GM19324 (cell line): Measurements from ENCODE around the gene ANKRD30A.
"Not testable (repeated sequence)": the region's sequence is repeated elsewhere in the genome, so short reads cannot be mapped to it uniquely, and the experiment has no call there.

Source experiments
- ATAC-seq: cut with Tn5 transposase; IDR thresholded peaks from one replicate; pipeline ENCODE4 v1.9.1; 2021; ENCODE audit warnings: mild to moderate bottlenecking, moderate library complexity; ENCODE audit not compliant: unreplicated experiment, low FRiP score

ANKRD30A gene

DNA sequence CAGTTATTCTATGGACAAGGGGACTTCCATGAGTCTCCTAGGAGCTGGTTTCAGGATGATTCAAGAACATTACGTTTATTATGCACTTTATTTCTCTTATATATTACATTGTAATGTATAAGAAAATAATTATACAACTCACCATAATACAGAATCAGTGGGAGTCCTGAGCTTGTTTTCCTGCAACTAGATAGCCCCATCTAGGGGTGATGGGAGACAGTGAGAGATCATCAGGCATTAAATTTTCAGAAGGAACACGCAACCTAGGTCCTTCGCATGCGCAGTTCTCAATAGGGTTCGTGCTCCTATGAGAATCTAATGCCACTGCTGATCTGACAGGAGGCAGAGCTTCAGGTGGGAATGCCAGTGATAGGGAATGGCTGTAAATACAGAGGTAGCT, 137.9 kb downstream of the ANKRD30A start:
- no peak for ATAC-seq

DNA sequence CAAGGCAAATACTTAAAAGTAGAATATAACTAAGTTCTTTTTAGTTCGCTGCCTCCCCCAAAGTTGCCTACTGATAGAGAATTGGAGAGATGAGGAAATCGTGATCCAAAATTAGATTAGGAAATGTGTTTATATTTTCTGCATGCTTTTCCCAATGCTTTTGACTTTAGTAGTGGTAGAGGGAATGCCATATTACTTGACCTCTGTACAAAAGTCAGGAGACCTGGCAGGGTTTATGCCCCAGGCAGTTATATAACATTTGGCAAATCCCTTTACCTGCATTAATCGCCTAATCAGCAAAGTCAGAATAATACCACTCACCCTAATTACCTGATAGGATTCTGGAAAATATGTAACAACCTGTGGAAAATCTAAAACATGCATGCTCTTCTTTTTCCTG, 142.9 kb downstream of the ANKRD30A start:
- ATAC-seq = no peak

DNA sequence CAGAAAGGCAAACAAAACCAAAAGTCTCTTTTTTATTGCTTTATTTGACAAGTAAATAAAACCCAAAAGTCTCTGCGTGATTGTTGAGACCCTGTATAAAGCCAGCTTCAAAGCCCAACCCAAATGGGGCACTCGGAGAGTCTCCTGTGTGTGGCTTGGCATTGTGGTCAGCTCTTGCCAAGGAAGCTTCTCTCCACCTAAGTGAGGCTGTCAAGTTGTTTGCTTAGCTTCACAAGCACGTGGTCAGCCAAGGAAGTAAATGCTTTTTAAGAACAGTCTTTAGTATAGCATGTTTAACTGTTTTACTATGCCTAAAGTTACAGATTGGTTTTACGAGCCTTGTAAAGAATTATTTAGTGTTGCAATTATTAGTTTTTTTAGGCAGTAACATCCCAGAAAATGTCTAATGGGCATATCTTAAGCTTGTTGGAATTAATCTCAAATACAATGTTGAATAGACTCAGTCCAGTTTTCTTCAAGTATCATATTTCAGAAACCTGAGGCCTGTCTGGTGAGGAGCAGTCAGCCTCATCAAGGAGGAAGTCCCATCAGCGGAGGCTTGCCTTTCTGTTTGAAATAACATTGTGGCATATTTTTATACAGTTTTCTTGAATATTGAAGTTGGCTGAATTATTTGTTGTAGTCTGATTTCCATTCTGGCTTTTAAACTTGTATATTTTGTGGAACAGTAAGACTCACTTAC, 144.3 kb downstream of the ANKRD30A start:
- ATAC-seq = no peak

DNA sequence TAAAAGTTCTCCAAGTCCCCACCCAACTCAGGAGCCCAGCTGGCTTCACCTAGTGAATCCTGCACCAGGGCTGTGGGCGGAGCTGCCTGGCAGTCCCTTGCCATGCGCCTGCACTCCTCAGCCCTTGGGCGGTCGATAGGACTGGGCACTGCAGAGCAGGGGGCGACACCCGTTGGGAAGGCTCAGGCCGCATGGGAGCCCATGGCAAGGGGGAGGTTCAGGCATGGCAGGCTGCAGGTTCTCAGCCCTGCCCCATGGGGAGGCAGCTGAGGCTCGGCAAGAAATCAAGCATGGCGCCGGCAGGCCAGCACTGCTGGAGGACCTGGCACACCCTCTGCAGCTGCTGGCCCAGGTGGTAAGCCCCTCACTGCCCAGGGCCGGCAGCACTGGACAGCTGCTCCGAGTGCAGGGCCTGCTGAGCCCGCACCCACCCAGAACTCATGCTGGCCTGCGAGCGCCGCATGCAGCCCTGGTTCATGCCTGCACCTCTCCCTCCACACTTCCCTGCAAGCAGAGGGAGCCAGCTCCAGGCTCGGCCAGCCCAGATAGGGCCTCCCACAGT, 149.9 kb downstream of the ANKRD30A start:
- no peak for ATAC-seq

DNA sequence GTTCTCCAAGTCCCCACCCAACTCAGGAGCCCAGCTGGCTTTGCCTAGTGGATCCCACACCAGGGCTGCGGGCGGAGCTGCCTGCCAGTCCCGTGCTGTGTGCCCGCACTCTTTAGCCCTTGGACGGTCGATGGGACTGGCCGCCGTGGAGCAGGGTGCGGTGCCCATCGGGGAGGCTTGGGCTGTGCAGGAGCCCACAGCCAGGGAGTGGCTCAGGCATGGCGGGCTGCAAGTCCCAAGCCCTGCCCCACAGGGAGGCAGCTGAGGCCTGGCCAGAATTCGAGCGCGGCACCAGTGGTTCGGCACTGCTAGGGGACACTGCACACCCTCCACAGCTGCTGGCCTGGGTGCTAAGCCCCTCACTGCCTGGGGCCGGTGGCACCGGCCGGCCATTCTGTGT, 159.7 kb downstream of the ANKRD30A start:
- no peak for ATAC-seq

DNA sequence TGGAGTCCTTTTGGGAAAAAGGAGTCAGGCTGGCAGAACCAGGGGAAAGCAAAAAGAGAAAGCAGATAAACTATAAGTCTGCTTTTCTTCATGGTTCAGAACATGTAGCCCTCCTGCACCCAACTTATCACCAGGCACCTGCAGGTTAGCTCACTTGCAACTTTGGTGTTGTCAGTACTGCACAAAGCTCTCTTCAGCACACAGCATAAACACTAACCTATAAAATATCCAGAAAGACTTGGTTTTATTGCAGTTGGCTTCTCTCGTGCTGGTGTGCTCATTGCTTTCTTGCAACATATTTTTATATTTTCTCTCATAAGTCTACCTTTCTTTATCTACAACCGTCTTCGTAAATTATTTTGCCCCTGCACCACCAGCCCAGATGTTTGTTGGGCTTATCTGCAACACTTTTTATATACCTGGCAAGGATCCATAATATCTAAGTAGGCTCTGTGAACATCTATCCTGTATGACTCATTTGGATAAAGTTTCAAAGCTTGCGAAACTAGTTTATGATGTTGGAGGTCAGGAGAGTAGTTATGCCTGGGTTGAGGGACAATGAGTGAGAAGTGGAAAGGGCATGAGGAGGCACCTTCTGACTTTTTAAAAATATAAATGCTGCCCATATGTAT, 164.6 kb downstream of the ANKRD30A start:
- ATAC-seq = no peak

DNA sequence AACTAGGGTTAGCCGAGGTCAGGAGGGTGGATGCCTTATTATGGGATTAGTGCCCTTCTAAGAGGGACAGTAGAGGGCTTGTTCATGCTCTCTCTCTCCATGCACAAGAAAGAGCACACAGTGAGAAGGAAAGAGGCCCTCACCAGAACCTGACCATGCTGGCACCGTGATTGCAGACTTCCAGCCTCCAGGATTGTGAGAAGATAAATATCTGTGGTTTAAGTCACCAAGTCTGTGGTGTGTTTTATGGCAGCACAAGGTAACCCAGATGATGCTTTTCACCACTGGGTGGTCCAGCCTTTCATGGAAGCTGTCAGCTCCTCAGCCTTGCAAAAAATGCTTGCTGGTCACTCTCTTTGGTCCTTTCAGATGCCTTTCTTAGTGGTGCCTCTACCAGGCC, 175.9 kb downstream of the ANKRD30A start:
- ATAC-seq = no peak

DNA sequence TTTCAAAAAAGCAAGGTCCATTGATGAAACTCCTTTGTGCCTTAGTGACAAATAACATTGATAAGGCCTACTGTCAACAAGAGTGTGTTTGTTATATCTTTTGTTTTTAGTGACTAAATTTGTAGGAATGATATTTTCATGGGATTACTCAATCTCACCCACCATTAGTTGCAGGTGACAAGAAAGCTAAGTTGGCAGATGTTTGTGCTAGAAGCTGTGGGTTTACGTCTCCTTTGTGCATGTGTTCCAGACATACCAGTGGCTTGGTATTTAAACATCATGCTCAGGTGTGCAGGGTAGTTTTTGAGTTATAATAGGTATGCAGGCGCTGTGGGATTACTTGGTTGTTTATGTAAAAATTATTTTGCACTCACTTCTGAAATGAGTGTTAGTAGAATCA, 178.6 kb downstream of the ANKRD30A start:
- ATAC-seq = no peak

DNA sequence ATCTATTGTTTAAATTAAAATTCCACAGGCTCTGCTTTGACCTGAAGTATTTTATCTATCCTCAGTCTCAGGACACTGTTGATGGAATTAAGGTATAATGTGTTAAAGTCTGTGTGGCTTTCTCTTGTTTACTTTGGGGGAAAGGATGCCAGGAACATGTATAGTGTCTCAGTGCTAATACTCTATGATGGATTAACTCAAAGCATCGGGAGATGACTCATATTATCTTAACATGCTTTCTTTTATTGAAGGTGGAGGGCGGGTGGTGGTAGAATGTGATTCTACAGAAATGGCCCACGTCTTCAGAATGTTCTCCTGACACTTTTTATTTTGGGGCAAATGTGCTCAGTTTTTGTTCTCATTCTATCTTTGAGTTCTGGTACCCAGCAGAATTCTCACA, 189.0 kb downstream of the ANKRD30A start:
- ATAC-seq = no peak

DNA sequence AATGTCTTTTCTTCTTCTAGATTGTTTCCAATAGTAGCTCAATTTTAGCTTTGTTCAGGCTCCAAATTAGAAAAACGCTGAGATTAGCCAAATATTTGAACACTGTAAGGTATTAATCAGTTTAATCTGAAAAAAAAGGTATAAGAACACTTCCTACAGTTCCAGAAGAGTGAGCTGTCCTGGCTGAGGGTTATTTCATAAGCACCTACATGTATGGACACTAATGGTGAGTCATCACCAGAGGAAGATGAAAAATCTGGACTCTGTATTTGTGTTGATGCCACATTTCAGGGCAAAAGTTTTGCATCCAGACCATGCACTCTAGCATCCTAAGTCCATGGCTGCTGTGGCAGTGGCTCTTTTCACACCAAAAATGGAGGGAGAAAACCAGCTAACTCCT, 189.5 kb downstream of the ANKRD30A start:
- no peak for ATAC-seq

DNA sequence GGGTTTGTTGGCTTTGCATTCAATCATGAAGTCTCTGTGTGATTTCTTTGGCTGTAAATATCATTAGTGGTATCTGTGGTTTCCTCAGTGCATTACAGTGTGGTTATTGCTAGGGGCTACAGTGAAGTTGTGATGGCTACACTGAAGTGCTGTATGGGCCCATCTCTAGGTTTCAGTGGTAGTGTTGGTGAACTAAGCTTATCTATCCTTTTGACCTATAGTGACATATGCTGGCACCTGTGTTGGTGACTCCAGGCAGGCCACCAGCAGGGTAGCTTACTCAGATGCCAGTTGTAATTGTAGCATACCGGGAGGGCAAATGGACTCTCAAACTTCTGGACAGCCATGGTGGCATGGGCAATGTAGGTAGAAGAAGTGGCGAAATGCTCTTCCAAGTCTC, 219.0 kb downstream of the ANKRD30A start:
- ATAC-seq = no peak

DNA sequence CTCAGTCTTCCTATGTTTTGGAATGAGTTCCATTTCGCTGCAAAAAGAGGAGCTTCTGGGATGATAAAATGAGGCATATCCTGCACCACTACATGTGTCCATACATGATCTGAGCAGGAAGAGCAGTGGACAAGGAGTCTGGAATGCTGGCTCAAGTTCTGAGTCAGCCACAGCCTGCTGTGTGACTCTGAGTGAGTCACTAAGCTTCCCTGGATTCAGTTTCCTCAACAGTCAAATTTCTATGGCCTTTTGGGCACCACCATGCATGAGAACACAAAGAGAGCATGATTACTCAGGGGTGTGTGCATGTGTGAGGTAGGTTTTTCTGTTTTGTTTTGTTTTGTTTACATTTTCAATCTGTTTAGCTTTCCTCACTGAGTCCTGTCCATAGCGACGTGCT, 254.6 kb downstream of the ANKRD30A start:
- no peak for ATAC-seq

DNA sequence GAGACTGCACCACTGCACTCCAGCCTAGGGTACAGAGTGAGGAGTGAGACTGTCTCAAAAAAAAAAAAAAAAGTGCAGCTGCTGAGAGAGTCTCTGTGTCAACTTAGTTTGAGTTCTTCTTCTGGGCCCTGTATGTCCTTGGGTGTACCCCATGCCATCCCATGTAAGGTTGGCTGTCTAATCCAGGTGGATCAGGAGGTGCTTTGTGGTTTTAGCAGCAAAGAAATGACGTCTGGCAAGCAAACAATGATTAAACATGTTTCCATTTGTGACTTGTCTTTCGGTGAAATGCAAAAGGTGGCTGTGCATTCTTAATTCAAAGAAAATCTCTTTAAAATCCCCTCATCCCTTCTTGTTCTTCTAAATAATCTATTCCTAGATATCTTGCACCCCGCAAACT, 255.9 kb downstream of the ANKRD30A start:
- ATAC-seq = no peak

DNA sequence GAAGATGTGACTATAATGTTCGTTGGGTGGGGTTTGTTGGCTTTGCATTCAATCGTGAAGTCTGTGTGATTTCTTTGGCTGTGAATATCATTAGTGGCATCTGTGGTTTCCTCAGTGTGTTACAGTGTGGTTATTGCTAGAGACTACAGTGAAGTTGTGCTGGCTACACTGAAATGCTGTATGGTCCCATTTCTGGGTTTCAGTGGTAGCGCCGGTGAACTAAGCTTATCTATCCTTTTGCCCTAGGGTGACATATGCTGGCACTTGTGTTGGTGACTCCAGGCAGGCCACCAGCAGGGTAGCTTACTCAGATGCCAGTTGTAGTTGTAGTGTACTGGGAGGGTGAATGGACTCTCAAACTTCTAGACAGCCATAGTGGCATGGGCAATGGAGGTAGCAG, 259.5 kb downstream of the ANKRD30A start:
- no peak for ATAC-seq

DNA sequence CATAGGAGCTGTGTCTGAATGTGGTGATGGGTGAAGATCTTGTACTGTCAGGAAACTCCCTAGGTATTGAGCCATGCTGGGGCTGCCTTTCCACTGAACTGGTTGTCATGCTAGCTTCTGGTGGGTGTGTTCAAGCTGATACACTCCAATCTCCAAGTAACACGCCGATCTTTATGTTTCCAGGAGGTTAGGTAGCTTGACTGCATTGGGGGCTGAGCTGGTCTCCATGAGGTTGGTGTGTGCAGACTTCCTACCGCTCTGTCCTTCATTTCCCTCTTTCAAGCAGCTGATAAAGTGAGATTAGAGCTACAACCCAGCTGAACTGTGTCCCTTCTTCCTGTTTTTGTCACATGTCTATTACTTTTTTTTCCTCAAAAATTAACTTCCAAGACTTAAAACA, 265.5 kb downstream of the ANKRD30A start:
- no peak for ATAC-seq

DNA sequence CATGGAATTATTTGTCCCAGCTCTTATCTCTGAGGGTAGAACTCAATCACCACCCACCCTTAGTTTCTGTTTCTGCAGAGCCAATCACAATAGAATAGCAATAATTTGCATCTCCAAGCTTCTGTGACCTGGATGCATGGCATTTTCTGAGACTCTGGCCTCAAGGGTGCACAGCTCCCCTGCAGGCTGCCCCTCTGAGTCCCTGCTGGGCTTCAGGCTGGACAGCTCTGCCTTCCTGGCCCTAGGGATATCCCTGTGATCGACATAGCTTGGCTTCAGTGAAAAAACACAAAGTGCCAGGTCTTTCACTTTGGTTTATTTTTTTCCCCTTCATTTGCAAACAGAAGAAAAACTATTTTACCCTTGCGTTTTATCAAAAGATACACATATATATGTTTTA, 275.4 kb downstream of the ANKRD30A start:
- not testable (repeated sequence) for ATAC-seq

DNA sequence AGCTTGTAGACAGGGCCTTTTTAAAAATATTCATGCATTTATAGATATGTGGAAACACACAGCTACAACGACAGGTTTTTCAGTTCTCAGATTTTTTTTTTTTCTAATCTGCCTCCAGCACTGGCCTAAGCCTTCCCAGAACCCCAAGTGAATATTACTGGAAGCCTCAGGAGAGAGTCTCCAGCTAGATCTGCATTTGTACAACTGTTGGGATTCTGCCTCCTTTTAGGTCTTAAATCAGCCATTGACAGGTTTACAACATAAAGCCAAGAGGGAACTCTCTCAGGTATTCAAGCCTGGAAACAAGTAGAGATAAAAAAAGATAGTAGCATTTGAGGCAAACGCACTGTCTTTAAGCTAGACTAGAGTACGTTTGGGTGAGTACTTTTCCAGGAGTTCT, 275.8 kb downstream of the ANKRD30A start:
- no peak for ATAC-seq

DNA sequence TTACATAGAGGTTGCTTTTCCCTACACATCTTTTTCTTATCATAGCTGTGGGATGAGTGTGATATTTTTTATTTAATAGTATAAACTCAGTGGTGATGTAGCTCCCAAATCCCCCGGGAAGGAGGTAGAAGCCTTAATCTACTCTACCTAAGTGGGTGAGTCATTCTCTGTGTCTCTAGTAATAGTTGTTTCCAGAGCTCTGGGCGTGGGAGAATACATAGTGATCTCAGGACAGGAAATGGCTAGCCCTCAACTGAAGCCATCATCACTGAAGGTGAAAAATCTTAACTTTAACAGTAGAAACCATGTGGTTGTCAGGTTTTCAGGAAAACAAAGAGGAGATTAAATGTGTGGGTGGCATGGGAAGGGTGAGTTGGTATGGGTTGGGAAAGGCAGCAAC, 278.4 kb downstream of the ANKRD30A start:
- ATAC-seq = no peak
